ENCODE data around the gene KIAA0930.

The KIAA0930 gene

GRCh38 chr22:45142376-45142775 lies 98.3 kb downstream of the KIAA0930 start:
- TF ChIP-seq FOXP2 (optimal IDR thresholded peaks at IDR 0.05; ENCODE audit: borderline replicate concordance, extremely low read depth, extremely low read length, insufficient read depth) (no peak), POLR2AphosphoS5 (IDR thresholded peaks at IDR 0.05; ENCODE audit: low read depth, low read length) (no peak), TAF1 (IDR thresholded peaks at IDR 0.05; ENCODE audit: borderline replicate concordance, insufficient read depth, low read length) (no peak), SIN3A (IDR thresholded peaks at IDR 0.05; ENCODE audit: borderline replicate concordance, insufficient read depth, low read length) (no peak)
- TF ChIP-seq, protein P1, sequence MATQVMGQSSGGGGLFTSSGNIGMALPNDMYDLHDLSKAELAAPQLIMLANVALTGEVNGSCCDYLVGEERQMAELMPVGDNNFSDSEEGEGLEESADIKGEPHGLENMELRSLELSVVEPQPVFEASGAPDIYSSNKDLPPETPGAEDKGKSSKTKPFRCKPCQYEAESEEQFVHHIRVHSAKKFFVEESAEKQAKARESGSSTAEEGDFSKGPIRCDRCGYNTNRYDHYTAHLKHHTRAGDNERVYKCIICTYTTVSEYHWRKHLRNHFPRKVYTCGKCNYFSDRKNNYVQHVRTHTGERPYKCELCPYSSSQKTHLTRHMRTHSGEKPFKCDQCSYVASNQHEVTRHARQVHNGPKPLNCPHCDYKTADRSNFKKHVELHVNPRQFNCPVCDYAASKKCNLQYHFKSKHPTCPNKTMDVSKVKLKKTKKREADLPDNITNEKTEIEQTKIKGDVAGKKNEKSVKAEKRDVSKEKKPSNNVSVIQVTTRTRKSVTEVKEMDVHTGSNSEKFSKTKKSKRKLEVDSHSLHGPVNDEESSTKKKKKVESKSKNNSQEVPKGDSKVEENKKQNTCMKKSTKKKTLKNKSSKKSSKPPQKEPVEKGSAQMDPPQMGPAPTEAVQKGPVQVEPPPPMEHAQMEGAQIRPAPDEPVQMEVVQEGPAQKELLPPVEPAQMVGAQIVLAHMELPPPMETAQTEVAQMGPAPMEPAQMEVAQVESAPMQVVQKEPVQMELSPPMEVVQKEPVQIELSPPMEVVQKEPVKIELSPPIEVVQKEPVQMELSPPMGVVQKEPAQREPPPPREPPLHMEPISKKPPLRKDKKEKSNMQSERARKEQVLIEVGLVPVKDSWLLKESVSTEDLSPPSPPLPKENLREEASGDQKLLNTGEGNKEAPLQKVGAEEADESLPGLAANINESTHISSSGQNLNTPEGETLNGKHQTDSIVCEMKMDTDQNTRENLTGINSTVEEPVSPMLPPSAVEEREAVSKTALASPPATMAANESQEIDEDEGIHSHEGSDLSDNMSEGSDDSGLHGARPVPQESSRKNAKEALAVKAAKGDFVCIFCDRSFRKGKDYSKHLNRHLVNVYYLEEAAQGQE (IDR thresholded peaks at IDR 0.05; ENCODE audit: insufficient read depth in 1 of 2, low read depth in 2 of 2, low read length in 2 of 2) = no peak
